CD4-positive, alpha-beta T cell (primary cell): ENCODE data around the gene RBMS3. TPM values are rescaled to one million over a fixed set of nuclear protein-coding genes. Genes with fewer than 3 reads are reported as not detected.

ENCODE experiments used
- ATAC-seq: fragments of 200-7000 bp; cut with Tn5 transposase; one replicate; pipeline ENCODE4 v1.10.0; 2022; ENCODE audit warnings: mild to moderate bottlenecking; ENCODE audit not compliant: poor library complexity
- CTCF ChIA-PET: fragments of 350-600 bp; sonication (Branson Sonifier 250); formaldehyde crosslinking; loops from one replicate; lab custom pipeline; 2021; ENCODE audit warnings: antibody characterized with exemption, inconsistent platforms; lab: Charles Lee
- POLR2A ChIA-PET: fragments of 350-600 bp; sonication (Branson Sonifier 250); formaldehyde crosslinking; loops from one replicate; lab custom pipeline; 2021; ENCODE audit warnings: antibody characterized with exemption, inconsistent platforms; lab: Charles Lee
- DNase-seq, 14 experiments: peaks; one replicate each; pipeline ENCODE4 v3.0.0-alpha.2; 2013 to 2020; ENCODE audit warnings: mixed read lengths in 2 of 14
- H3K27ac ChIP-seq, 2 donors: one replicate each; pipeline versions ENCODE4 v1.5.1 to v1.7.0; 2013; ENCODE audit warnings: low read length in 2 of 2, low read depth in 1 of 2, mild to moderate bottlenecking in 1 of 2
- H3K27me3 ChIP-seq, 2 experiments: 1 replicate in 1 of 2; 2 replicates in 1 of 2; pipeline versions ENCODE4 v1.6.1 to v1.7.0; 2013; ENCODE audit warnings: low read length in 2 of 2, control low read depth in 1 of 2, mild to moderate bottlenecking in 1 of 2, moderate library complexity in 1 of 2; ENCODE audit not compliant: insufficient read depth in 2 of 2, control insufficient read depth in 1 of 2
- H3K36me3 ChIP-seq: one replicate; pipeline ENCODE4 v1.6.1; 2013; ENCODE audit warnings: low read length, control low read depth; ENCODE audit not compliant: insufficient read depth
- H3K4me1 ChIP-seq: one replicate; pipeline ENCODE4 v1.6.1; 2013; ENCODE audit warnings: low read length, control low read depth; ENCODE audit not compliant: insufficient read depth
- H3K4me3 ChIP-seq: one replicate; pipeline ENCODE4 v1.5.1; 2013; ENCODE audit warnings: mild to moderate bottlenecking, low read length, moderate library complexity
- H3K9me3 ChIP-seq, 2 experiments: 1 replicate in 1 of 2; 2 replicates in 1 of 2; pipeline versions ENCODE4 v1.6.1 to v1.7.0; 2013; ENCODE audit warnings: low read length in 2 of 2, mild to moderate bottlenecking in 2 of 2, control low read depth in 1 of 2, moderate library complexity in 1 of 2; ENCODE audit not compliant: control insufficient read depth in 1 of 2, insufficient read depth in 1 of 2
- H3K27ac Mint-ChIP-seq: one replicate; pipeline ENCODE4 v1.8.0; 2020; ENCODE audit warnings: mixed read lengths
- H3K27me3 Mint-ChIP-seq: one replicate; pipeline ENCODE4 v1.8.0; 2021; ENCODE audit warnings: mixed read lengths
- H3K36me3 Mint-ChIP-seq: one replicate; pipeline ENCODE4 v1.8.0; 2021; ENCODE audit warnings: low read depth, mixed read lengths
- H3K4me1 Mint-ChIP-seq: one replicate; pipeline ENCODE4 v1.8.0; 2021; ENCODE audit warnings: low read depth, mixed read lengths
- H3K4me3 Mint-ChIP-seq: one replicate; pipeline ENCODE4 v1.8.0; 2020; ENCODE audit warnings: mild to moderate bottlenecking, mixed read lengths
- H3K9me3 Mint-ChIP-seq: one replicate; pipeline ENCODE4 v1.8.0; 2020; ENCODE audit warnings: mixed read lengths
- intact Hi-C, 2 experiments: fragments of 100-400 bp; cut with DNase I in 1 of 2; cut with micrococcal nuclease in 1 of 2; formaldehyde crosslinking; loops; one replicate each; pipeline versions ENCODE4 v1.15.1 to v1.9.0; 2023 to 2025; cut with DNase I, micrococcal nuclease
- total RNA-seq, 174 experiments: library from RNA in 2 of 174; stranded (reverse) in 2 of 174; gene quantifications; one replicate each; pipeline ENCODE4 v1.2.3 and lab custom pipeline; 2021 to 2026
- TF ChIP-seq, protein P1 (sequence below): fragments of 200-600 bp; IDR thresholded peaks from one replicate; pipeline ENCODE4 v1.8.0; 2022; ENCODE audit warnings: antibody characterized with exemption, mild to moderate bottlenecking

RBMS3 gene
- total RNA-seq, 2 experiments from 2014 or later = 1.6 to 1.7 TPM

DNA sequence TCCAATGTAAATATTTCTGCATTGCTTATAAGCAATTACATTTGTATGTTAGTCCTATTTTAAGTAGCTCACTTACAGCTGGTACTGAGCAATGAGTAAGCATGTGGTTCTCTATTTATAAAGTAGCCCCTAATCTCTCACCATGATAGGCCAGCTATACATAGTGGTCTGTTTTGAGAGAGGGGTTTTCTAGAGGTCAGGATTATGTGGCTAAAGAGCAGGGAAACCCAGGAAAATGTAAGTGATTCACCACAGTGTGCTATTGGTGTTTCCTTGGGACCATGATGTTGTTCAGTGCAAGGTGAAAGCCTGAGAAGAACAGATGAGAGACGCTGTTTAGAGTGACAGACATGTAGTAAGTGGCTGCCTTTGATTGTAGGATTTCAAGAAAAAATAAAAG, 26.4 kb downstream of the RBMS3 start:
- Mint-ChIP-seq H3K27ac (no peak overlapping the region), H3K27me3 (no peaks in the 10 kb centered on the region), H3K9me3 (no peaks in the 10 kb centered on the region), H3K36me3 (no peaks in the 10 kb centered on the region), H3K4me3 (no peak overlapping the region), H3K4me1 (no peaks in the 10 kb centered on the region)
- Histone ChIP-seq H3K4me3 (no peak overlapping the region), H3K36me3 (no peaks in the 10 kb centered on the region), H3K4me1 (no peaks in the 10 kb centered on the region), H3K27me3 (no peaks in the 10 kb centered on the region), H3K27ac (no peak overlapping the region), H3K9me3 (no peaks in the 10 kb centered on the region)
- no peak for DNase-seq
- ChIA-PET POLR2A (no interaction called here), CTCF (no interaction called here)
- intact Hi-C loops = no loop called here
- TF ChIP-seq, protein P1, sequence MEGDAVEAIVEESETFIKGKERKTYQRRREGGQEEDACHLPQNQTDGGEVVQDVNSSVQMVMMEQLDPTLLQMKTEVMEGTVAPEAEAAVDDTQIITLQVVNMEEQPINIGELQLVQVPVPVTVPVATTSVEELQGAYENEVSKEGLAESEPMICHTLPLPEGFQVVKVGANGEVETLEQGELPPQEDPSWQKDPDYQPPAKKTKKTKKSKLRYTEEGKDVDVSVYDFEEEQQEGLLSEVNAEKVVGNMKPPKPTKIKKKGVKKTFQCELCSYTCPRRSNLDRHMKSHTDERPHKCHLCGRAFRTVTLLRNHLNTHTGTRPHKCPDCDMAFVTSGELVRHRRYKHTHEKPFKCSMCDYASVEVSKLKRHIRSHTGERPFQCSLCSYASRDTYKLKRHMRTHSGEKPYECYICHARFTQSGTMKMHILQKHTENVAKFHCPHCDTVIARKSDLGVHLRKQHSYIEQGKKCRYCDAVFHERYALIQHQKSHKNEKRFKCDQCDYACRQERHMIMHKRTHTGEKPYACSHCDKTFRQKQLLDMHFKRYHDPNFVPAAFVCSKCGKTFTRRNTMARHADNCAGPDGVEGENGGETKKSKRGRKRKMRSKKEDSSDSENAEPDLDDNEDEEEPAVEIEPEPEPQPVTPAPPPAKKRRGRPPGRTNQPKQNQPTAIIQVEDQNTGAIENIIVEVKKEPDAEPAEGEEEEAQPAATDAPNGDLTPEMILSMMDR = no peak
- no peak for ATAC-seq

DNA sequence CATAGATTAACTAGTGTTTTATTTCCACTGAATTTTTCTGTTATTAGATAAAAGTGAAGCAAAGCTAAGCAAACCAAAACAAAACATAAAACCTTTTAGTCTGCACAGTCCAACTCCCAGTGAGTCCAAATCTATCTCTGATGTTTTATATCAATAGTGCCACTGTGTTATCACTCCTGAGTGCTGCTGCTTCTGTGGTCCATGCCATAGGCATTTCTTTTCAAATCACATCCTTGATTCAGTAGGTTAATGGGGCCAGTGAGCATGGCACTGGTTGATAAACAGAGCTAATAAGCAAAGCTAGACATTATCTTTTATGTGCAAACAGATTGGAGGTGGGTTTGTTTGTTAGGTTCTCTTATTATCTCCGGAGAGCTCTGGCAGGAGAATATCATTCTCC, 30.0 kb downstream of the RBMS3 start:
- H3K27me3 ChIP-seq = no peaks in the 10 kb centered on the region
- no peak for DNase-seq
- intact Hi-C loops = no loop called here
- H3K4me3 Mint-ChIP-seq = no peak overlapping the region
- H3K27me3 Mint-ChIP-seq = no peaks in the 10 kb centered on the region
- H3K27ac ChIP-seq = no peak overlapping the region
- no peak overlapping the region for H3K27ac Mint-ChIP-seq
- no peaks in the 10 kb centered on the region for H3K4me1 ChIP-seq
- ATAC-seq = no peak
- POLR2A ChIA-PET = no interaction called here
- no peak overlapping the region for H3K4me3 ChIP-seq
- H3K36me3 ChIP-seq = no peaks in the 10 kb centered on the region
- H3K4me1 Mint-ChIP-seq = no peaks in the 10 kb centered on the region
- no peaks in the 10 kb centered on the region for H3K9me3 ChIP-seq
- no peaks in the 10 kb centered on the region for H3K36me3 Mint-ChIP-seq
- H3K9me3 Mint-ChIP-seq = no peaks in the 10 kb centered on the region
- TF ChIP-seq, protein P1 = no peak
- CTCF ChIA-PET = no interaction called here

DNA sequence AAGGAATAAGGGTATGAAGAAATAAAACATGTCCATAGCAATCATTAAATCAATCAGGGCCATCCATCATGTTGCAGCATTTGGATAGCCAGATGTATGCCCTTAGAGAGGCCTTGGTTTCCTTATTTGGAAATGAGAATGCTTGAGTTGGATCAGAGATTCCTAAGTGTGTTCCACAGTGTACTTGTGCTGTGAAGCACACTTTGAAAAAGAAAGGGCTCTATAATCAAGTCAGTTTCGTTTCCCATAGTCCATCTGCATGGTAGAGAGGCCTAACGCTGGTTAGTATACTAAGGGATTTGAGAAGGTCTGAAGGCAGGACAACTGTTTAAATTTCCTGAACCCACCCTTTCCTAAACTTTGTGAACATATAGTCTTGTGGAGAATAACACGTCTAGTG, 30.9 kb downstream of the RBMS3 start:
- ChIA-PET CTCF (no interaction called here), POLR2A (no interaction called here)
- no peak overlapping the region for H3K4me3 Mint-ChIP-seq
- H3K27me3 ChIP-seq = no peaks in the 10 kb centered on the region
- H3K36me3 Mint-ChIP-seq = no peaks in the 10 kb centered on the region
- intact Hi-C loops = no loop called here
- ATAC-seq (no peak), DNase-seq (no peak)
- TF ChIP-seq, protein P1 = no peak
- no peaks in the 10 kb centered on the region for H3K9me3 ChIP-seq
- no peak overlapping the region for H3K4me3 ChIP-seq
- no peak overlapping the region for H3K27ac ChIP-seq
- H3K9me3 Mint-ChIP-seq = no peaks in the 10 kb centered on the region
- H3K27me3 Mint-ChIP-seq = no peaks in the 10 kb centered on the region
- H3K36me3 ChIP-seq = no peaks in the 10 kb centered on the region
- no peaks in the 10 kb centered on the region for H3K4me1 ChIP-seq
- H3K27ac Mint-ChIP-seq = no peak overlapping the region
- no peaks in the 10 kb centered on the region for H3K4me1 Mint-ChIP-seq
